Urinary bladder (tissue), 4 donors: ENCODE results near the gene VIPR2. TPM values are rescaled to one million over a fixed set of nuclear protein-coding genes. Genes with fewer than 3 reads are reported as not detected.

Experiments used
- DNase-seq: peaks from one replicate; pipeline ENCODE4 v3.0.0-alpha.2; 2015; ENCODE audit errors: extremely low spot score
- H3K27ac ChIP-seq: one replicate; pipeline ENCODE4 v1.5.1; 2013; ENCODE audit warnings: low read depth, mild to moderate bottlenecking, moderate library complexity
- H3K36me3 ChIP-seq: one replicate; pipeline ENCODE4 v1.6.1; 2013; ENCODE audit warnings: mild to moderate bottlenecking, moderate library complexity; ENCODE audit not compliant: insufficient read depth
- H3K4me1 ChIP-seq: one replicate; pipeline ENCODE4 v1.6.1; 2013; ENCODE audit warnings: mild to moderate bottlenecking, moderate library complexity; ENCODE audit not compliant: insufficient read depth
- H3K4me3 ChIP-seq: one replicate; pipeline ENCODE4 v1.5.1; 2013; ENCODE audit warnings: low read depth, low read length
- WGBS: extraction: QIAGEN DNeasy Blood & Tissue Kit; methylation state at CpG from one replicate; pipeline ENCODE4 v1.1.7; 2013; 5-methylcytosine and 5-hydroxymethylcytosine counted together
- polyA plus RNA-seq: library from polyadenylated mRNA; stranded (reverse); fragments of 200-250 nt; gene quantifications from one replicate; pipeline ENCODE4 v1.2.3, GENCODE V29; 2013
- total RNA-seq: library from RNA; depleted of rRNA; stranded (reverse); fragments of >200 nt; gene quantifications from one replicate; pipeline ENCODE4 v1.2.3, GENCODE V29; 2014
- donor health status: healthy with polysubstance abuse.
- donor health status: healthy.

Gene VIPR2
- total and polyA plus RNA-seq, 2 donors = 2.0 to 7.8 TPM

DNA sequence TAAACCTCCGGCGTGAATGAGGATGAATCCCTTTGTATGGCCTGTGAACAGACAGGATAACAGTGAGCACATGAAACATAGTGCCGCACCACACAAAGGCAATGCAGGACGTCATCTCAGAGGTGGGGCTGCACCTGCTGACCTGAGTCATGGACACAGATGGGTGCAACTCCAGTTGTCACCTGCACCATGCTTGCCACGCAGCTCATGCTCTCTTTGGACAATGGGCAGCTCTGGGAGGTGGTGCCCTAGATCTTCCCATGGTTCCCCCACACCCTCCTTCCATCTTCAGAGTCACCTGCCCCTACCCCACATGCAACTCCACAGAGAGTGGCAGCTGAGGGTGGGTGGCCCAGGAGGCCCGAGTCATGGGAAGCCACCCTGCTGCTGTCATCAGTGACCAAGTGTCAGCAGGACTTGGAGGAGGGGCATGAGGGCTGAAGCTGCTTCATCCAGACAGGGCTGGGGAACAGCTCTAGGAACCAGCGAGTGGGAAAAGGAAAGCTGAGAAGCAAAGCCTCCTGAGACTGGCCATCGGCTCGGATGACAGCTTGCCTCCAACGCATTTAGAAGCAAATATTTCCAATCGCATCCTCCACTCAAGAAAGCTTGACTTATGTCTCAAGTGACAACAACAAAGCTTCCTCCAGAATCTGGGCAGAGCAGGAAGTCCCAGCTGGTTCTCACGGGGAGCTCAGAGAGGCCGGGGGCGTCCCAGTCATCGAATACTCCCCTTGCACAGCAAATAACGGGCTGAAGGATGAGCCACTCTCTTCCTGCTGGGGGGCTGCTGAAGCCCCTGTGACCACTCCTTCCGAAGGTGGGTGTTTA, 27.1 kb downstream of the VIPR2 start:
- 67% methylated on average over 17 of the region's 17 CpGs for WGBS
- H3K4me3 ChIP-seq = no peak overlapping the region
- no peak overlapping the region for H3K27ac ChIP-seq
- DNase-seq = no peak
- no peaks in the 10 kb centered on the region for H3K4me1 ChIP-seq
- H3K36me3 ChIP-seq = no peaks in the 10 kb centered on the region

DNA sequence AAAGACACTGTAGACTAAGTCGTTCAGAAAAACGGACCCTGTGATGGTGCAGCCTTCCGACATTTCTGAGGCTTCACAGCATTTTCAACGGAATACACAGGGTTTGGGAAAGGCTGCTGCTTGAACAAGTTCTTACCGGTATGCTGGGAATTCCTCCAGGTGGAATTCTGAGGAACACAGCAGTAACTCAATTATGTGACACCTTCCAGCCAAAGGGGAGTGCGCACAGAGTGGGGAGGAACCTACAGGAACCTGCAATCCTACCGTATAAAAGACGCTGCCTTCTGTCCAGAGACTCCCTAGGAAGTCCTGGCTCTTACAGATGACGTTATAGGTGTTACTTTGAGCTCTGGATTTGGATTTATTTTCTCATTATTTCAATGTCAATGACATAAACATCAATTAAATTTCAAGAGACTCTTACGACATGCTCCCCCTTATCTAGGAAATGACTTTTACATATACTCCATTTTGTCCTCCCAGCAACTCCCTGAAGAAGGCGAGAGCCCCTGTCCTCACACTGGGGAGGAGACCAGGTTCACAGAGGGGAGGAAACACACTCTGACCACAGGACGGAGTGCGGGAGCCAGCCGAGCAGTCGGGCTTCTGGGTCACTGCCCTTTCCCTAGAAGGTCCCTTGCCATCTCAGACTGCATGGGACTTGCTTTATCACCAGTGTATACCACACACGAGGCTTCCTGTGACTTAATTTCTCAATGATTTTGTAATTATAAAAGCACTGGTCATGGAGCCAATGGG, 27.9 kb downstream of the VIPR2 start:
- no peaks in the 10 kb centered on the region for H3K36me3 ChIP-seq
- H3K4me3 ChIP-seq = no peak overlapping the region
- WGBS = 82% methylated on average over 16 of the region's 16 CpGs
- H3K4me1 ChIP-seq = no peaks in the 10 kb centered on the region
- no peak overlapping the region for H3K27ac ChIP-seq
- DNase-seq = no peak

DNA sequence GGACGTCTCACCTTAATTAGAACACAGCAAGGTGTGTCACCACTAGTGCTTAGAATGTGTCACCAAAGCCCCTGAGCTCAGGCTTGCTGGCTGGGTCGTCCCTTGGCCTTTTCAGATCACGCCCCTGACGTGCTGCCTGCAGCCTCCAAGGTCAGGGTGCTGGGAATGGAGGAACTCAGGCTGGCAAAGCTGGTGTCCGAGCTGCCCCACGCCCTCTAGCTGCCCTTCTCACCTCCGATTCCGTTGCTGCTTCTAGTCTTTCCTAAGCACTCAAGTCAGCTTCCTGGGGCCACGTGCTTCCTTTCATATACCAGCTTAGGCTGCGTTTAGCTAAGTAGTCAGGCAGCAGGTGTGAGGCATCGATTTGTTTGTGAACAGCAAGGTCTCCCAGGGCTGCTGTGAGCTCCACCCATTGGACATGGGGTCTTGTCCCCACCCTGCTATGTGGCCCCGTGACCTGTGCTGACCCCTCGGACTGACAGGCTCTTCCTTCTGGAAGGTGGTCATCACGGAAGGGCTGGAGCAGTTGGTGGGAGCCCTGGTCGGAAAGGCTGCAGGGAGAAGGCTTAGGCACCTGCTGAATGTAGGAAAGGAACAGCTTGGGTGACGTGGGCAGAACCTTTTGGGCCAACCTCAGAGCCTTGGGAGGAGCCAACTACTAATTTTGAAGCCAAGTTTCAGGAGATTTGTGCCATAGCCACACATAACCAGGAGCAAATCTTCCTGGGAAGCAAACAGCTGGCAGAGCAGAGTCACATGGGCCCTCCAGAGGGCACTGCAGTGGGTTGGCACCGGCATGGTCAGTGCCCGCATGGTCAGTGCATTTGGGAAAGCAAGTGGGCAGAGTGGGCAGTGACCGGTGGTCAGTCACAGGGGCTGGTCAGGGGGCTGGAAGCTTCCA, 28.8 kb downstream of the VIPR2 start:
- no peak for DNase-seq
- no peak overlapping the region for H3K27ac ChIP-seq
- 74% methylated on average over 19 of the region's 19 CpGs for WGBS

DNA sequence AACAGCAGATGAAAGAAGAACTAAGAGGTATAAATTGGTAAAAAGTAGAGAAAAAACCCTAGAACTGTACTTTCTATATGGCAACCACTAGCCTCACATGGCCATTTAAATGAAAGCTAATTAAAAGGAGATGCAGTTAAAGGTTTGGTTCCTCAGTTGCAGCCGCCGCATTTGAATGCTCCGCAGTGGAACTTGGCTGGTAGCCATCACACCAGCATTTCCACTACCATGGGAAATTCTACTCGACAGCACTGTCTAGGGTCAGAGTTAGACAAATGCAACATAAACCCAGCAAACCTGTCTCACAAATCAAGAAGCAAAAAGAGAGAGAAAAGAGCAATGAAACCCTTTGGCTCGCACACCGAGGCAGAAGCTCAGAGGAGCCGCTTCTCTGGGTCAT, 29.7 kb downstream of the VIPR2 start:
- H3K36me3 ChIP-seq = no peaks in the 10 kb centered on the region
- no peak overlapping the region for H3K27ac ChIP-seq
- DNase-seq = no peak
- H3K4me1 ChIP-seq = no peaks in the 10 kb centered on the region
- 43% methylated on average over 7 of the region's 7 CpGs for WGBS
- no peak overlapping the region for H3K4me3 ChIP-seq

More for the DNA sequence above, 28.8 kb downstream of the VIPR2 start:
- H3K4me1 ChIP-seq = no peaks in the 10 kb centered on the region
- no peaks in the 10 kb centered on the region for H3K36me3 ChIP-seq
- H3K4me3 ChIP-seq = no peak overlapping the region

DNA sequence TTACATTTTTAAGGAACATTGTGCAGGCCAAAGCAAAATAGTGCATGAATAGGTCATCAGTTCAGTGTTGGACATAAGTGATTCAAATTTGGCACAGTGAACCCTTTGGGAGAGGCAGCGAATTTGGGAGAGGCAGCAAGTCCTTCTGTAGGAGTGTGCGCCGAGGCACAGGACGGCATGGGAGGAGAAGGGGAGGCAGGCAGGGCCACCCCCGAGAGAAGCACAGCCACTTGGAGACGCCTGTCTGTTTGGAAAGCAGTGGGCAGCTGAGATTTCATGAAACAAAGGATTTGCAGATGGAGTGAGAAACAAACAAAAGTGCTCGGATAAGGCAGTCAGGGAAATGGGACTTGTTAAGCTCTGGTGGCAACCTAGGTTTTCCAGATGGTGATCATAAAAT, 30.6 kb downstream of the VIPR2 start:
- Histone ChIP-seq H3K27ac (no peak overlapping the region), H3K36me3 (no peaks in the 10 kb centered on the region), H3K4me3 (no peak overlapping the region), H3K4me1 (no peaks in the 10 kb centered on the region)
- DNase-seq = no peak
- WGBS = 76% methylated on average over 7 of the region's 7 CpGs

DNA sequence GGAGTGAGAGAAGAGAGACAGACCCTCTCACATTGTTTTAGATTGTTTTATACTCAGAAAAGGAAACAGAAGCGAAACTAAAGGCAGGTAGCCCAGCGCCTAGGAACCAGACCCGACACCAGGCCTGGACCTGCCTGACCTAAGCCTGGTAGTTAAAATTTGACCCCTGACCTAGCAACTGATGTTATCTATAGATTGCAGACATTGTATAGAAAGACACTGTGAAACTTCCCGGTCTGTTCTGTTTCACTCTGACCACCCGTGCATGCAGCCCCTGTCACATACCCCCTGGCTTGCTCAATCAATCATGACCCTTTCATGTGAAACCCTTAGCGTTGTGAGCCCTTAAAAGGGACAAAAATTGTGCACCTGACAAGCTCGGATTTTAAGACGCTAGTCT, 31.6 kb downstream of the VIPR2 start:
- Histone ChIP-seq H3K4me1 (no peaks in the 10 kb centered on the region), H3K27ac (no peak overlapping the region), H3K4me3 (no peak overlapping the region), H3K36me3 (no peaks in the 10 kb centered on the region)
- no peak for DNase-seq
- WGBS = 65% methylated on average over 8 of the region's 8 CpGs

DNA sequence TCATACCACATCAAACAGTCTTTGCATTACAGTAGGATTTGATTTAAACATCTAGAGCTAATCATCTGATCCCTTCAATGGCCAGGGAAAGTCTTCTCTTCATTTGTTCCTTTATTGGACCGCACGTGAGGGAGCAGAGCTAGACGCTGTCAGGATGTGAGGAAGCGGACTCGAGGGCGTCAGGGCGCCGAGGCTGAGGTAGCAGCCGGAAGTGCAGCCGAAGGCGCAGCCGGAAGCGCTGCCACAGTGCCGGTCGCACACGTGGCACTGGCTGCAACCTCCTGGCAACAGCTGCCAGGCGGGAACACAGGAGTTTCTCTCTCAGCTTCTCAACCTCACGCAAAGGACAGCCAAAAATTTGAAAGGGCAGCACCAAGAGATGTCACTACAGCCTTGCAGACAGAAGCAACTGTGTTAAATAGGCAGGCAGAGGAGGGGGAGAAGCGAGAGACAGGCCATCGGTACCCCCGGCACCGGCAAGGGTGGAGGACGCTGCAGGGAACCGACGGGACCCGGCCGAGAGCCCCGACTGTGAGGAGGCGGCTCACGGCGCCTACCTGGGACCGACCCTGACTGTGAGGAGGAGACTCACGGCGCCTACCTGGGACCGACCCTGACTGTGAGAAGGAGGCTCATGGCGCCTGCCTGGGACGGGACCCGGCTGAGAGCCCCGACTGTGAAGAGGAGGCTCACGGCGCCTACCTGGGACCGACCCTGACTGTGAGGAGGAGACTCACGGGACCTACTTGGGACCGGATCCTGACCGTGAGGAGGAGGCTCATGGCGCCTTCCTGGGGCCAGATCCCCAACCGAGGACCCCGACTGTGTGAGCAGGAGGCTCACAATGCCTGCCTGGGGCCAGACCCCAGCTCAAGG, 32.3 kb downstream of the VIPR2 start:
- no peak overlapping the region for H3K27ac ChIP-seq
- DNase-seq = no peak
- H3K4me1 ChIP-seq = no peaks in the 10 kb centered on the region
- H3K4me3 ChIP-seq = no peak overlapping the region
- WGBS = 61% methylated on average over 48 of the region's 48 CpGs
- no peaks in the 10 kb centered on the region for H3K36me3 ChIP-seq

DNA sequence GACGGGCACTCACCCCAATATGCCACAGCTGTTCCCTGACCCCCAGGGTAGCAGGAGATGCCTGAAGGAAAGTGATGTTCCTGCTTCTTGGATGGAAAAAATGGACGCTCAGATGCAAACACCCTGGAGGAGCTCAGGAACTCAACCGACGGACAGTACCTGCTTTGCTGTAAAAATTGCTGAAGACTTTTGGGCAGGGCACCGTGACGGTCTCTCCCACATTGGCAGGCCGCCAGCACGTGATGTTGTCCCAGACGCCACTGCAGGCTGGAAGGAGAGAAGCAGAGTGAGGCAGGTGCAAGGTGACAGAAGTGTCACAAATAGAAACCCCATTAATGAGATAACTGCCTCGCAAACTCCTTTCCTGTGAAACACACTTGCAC, 35.0 kb downstream of the VIPR2 start:
- no peak for DNase-seq
- no peak overlapping the region for H3K4me3 ChIP-seq
- no peaks in the 10 kb centered on the region for H3K4me1 ChIP-seq
- no peaks in the 10 kb centered on the region for H3K36me3 ChIP-seq
- 75% methylated on average over 10 of the region's 10 CpGs for WGBS
- H3K27ac ChIP-seq = no peak overlapping the region

DNA sequence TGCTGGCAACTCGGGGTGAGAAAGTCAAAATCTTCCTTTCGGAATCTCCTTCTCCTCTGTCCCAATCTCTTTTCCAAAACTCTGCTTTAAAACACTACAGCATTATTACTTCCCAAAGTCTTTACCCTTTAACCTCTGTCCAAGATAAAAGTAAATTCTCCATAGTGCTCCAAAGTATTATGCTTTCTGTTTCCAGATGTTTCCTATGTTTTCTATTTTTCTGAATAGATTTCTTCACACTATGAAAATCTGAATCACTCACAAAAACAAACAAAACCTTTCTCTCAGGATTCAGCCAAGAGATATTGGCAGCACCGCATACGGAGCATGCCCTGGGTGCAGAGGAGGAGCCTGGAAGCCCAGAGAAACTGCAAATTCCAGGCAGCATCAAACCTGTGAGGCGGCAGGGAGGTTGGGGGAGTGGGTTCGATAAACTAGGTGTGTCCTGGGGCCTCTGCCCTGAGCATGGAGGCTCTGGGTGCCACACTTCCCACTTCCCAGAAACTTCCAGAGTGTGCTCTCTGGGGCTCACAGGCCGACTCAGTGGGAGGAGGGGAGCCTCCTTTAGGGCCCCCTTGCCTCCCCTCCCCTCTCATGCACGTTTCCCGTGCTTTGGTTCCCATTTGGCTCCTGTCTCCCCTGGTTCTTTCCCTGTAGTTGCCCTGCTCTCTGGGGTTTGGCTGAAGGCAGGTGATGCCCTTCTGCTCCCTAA, 35.6 kb downstream of the VIPR2 start:
- no peak for DNase-seq
- no peaks in the 10 kb centered on the region for H3K4me1 ChIP-seq
- WGBS = 45% methylated on average over 9 of the region's 9 CpGs
- H3K4me3 ChIP-seq = no peak overlapping the region
- no peak overlapping the region for H3K27ac ChIP-seq
- H3K36me3 ChIP-seq = no peaks in the 10 kb centered on the region

DNA sequence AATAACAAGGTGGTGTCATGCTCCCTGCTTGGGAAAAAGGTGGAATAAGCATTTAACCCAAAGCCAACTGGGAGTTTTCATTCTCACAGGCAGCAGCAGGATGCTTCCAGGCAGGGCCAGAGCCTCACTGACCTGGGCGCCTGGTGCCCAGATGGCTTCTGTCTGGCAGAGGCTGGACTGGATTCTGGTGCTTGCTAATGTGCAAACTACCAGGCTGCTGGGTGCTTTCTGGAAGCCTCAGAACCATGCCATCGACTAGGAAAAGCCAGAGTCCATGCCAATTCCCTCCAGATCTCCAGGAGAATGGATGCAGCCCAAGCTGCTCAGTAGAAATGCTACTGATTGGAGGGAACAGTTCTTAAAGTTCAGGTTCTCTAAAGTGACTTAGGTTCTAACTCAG, 36.2 kb downstream of the VIPR2 start:
- H3K27ac ChIP-seq = no peak overlapping the region
- H3K36me3 ChIP-seq = no peaks in the 10 kb centered on the region
- WGBS = 64% methylated on average over 2 of the region's 2 CpGs
- H3K4me3 ChIP-seq = no peak overlapping the region
- DNase-seq = no peak
- H3K4me1 ChIP-seq = no peaks in the 10 kb centered on the region

DNA sequence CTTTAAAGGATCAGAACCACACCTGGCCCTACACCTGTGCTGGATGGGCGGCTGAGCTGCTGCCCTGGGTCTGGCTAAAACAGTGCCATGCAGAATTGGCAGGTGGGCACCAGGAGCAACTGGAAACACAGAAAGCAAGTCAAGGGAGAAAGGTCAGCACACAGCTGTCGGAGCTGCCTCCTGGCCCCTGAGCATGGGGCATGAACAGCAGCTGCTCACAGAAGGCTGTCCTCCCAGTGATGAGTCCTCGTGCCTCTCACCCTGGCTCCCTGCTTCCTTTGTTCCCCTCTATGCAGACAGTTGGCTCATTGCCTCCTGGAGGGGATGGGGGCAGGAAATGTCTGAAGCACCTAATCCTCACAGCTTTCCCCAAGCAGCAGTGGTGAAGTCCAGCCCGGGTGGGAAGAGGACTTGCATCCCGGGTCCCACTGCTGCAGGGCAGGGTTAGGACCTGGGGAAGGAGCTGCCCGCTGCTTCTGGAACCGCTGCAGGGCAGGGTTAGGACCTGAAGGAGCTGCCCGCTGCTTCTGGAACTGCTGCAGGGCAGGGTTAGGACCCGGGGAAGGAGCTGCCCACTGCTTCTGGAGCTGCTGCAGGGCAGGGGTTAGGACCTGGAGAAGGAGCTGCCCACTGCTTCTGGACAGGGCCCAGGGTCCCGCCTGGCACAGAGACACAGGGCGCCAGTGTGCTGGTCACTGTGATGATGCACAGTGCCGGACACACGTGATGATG, 37.3 kb downstream of the VIPR2 start:
- Histone ChIP-seq H3K27ac (no peak overlapping the region), H3K4me3 (no peak overlapping the region), H3K36me3 (no peaks in the 10 kb centered on the region), H3K4me1 (no peaks in the 10 kb centered on the region)
- DNase-seq = no peak
- WGBS = 75% methylated on average over 13 of the region's 13 CpGs
